CD1c-positive myeloid dendritic cell (primary cell): ENCODE data around the gene ANKRD40.
"Not testable (repeated sequence)": the region's sequence is repeated elsewhere in the genome, so short reads cannot be mapped to it uniquely, and the experiment has no call there.

Source experiments
- DNase-seq: peaks from one replicate; pipeline ENCODE4 v3.0.0-alpha.2; 2016; ENCODE audit errors: extremely low spot score

ANKRD40 gene

GRCh38 chr17:50707289-50708049, at the start of gene ANKRD40:
TSS of gene ANKRD40 (minus strand) at chr17:50707914. CDS start at chr17:50707654, 260 bp downstream.
- DNase-seq: peak; percentile 97

GRCh38 chr17:50754521-50754920, 46.8 kb upstream of the ANKRD40 start:
- DNase-seq: no peak

GRCh38 chr17:50749245-50749644, 41.5 kb upstream of the ANKRD40 start:
- no peak for DNase-seq

- DNase-seq: no peak
Observed at GRCh38 chr17:50745631-50746030, 37.9 kb upstream of the ANKRD40 start.

- DNase-seq: no peak
Observed at GRCh38 chr17:50739098-50739497, 31.4 kb upstream of the ANKRD40 start.

- DNase-seq: no peak
Observed at GRCh38 chr17:50737118-50737698, 29.5 kb upstream of the ANKRD40 start.

- DNase-seq: no peak
Observed at GRCh38 chr17:50735287-50735686, 27.6 kb upstream of the ANKRD40 start.

GRCh38 chr17:50731575-50732460, 24.1 kb upstream of the ANKRD40 start:
- DNase-seq: no peak

GRCh38 chr17:50728881-50729765, 21.4 kb upstream of the ANKRD40 start:
- DNase-seq: peak; percentile 14

GRCh38 chr17:50728112-50728429, 20.4 kb upstream of the ANKRD40 start:
- no peak for DNase-seq

GRCh38 chr17:50725769-50726655, 18.3 kb upstream of the ANKRD40 start:
- DNase-seq: no peak

GRCh38 chr17:50724622-50725021, 16.9 kb upstream of the ANKRD40 start:
- not testable (repeated sequence) for DNase-seq

GRCh38 chr17:50722746-50723145, 15.0 kb upstream of the ANKRD40 start:
- DNase-seq: no peak

- peak; percentile 28 for DNase-seq
Observed at GRCh38 chr17:50721194-50722010, 13.7 kb upstream of the ANKRD40 start.

GRCh38 chr17:50719924-50720794, 12.4 kb upstream of the ANKRD40 start:
- no peak for DNase-seq

GRCh38 chr17:50719144-50719923, 11.6 kb upstream of the ANKRD40 start, which contains the start of gene LUC7L3:
TSS of gene LUC7L3 (plus strand) at chr17:50719603. CDS start at chr17:50719733, 130 bp downstream.
- DNase-seq: peak; percentile 97

- DNase-seq: no peak
Observed at GRCh38 chr17:50715471-50715870, 7.8 kb upstream of the ANKRD40 start.

GRCh38 chr17:50712641-50713040, 4.9 kb upstream of the ANKRD40 start:
- DNase-seq: no peak
